HUES48 (cell line): ENCODE data around the gene GCNT2.
"Not testable (repeated sequence)": the region's sequence is repeated elsewhere in the genome, so short reads cannot be mapped to it uniquely, and the experiment has no call there.

Experiments
- H3K27ac ChIP-seq: one replicate; pipeline ENCODE4 v1.7.0; 2013; ENCODE audit warnings: low read depth, low read length, inconsistent platforms
- H3K27me3 ChIP-seq: 2 replicates; pipeline ENCODE4 v1.6.1; 2013; ENCODE audit warnings: mild to moderate bottlenecking, low read length; ENCODE audit not compliant: control insufficient read depth, insufficient read depth
- H3K36me3 ChIP-seq: 2 replicates; pipeline ENCODE4 v1.6.1; 2013; ENCODE audit warnings: low read length; ENCODE audit not compliant: control insufficient read depth, insufficient read depth
- H3K4me1 ChIP-seq: 2 replicates; pipeline ENCODE4 v1.6.1; 2013; ENCODE audit warnings: mild to moderate bottlenecking, low read length; ENCODE audit not compliant: control insufficient read depth, insufficient read depth
- H3K4me3 ChIP-seq: 2 replicates; pipeline ENCODE4 v1.5.1; 2013; ENCODE audit warnings: mild to moderate bottlenecking, low read depth, low read length
- H3K9ac ChIP-seq: 2 replicates; pipeline ENCODE4 v1.6.1; 2013; ENCODE audit warnings: mild to moderate bottlenecking, low read depth, low read length, moderate library complexity
- H3K9me3 ChIP-seq: 2 replicates; pipeline ENCODE4 v1.6.1; 2013; ENCODE audit warnings: low read length; ENCODE audit not compliant: control insufficient read depth, insufficient read depth

Gene GCNT2

DNA sequence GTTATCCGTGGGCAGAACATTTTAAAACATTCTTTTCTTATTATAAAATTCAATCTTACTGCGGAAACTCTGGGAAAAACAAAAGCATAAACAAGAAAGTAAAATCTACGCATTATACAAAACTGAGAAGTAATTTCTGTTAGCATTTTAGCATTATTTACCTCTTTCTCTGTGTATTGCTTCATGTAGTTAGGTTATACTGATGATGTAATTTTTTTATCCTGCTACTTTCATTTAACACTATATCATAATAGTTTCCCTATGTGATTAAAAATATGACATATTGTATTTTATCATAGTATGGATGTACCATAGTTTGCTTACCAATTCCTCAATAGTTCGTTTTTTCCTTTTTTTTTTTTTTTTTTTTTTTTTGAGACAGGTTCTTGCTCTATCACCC is 4.2 kb upstream of the GCNT2 start:
- H3K9ac ChIP-seq = no peak overlapping the region
- no peak overlapping the region for H3K4me3 ChIP-seq
- H3K4me1 ChIP-seq = peaks cover 28% of the 10 kb centered on the region
- no peaks in the 10 kb centered on the region for H3K9me3 ChIP-seq
- no peak overlapping the region for H3K27ac ChIP-seq
- no peaks in the 10 kb centered on the region for H3K36me3 ChIP-seq
- H3K27me3 ChIP-seq = no peaks in the 10 kb centered on the region

DNA sequence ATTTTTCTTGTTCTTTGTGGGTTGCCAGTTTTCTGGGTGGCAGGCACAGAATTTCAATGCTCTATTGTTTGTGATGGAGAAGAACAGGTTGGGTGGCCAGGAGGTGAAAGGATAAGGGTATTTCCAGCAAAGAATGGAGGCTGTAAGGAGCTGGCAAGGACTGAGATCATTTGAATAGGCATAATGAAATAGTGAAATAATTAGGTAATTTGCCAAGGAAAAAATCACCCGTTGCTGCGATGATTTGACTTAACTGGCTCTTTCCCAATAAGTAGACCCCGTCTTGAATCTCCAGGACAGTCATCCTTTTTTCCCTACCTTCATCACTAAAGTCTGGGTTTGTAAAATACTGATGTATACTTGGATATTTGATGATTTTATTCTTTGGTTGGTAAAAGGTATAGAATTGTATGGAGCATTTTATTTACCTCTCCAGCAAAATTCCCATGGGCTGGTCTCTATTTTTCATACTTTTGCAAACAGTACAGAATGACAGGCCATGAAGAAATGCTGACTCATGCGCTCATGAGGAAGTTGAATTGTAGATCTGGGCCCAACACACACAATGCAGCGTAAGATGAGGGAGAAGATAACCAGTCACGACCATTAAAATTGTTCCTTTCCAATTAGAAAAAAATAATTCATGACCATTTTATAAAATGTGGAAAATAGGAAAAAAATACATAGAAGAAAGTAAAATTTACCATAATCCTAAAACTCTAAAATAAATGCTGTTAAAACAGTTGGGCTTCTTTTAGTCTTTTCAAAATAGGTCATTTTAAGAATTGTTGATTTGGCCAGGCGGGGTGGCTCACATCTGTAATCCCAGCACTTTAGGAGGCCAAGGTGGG is 2.4 kb upstream of the GCNT2 start:
- peak overlapping the region; percentile 30; the same call in 1 of the 2 replicates for H3K9ac ChIP-seq
- peak overlapping the region; percentile 78 for H3K27ac ChIP-seq

GRCh38 chr6:10519408-10519697 is 1.8 kb upstream of the GCNT2 start:
- H3K4me1 ChIP-seq = peaks cover 43% of the 10 kb centered on the region
- peak overlapping the region; percentile 78 for H3K27ac ChIP-seq
- not testable (repeated sequence) for H3K9ac ChIP-seq, H3K27me3 ChIP-seq, H3K36me3 ChIP-seq, H3K9me3 ChIP-seq, H3K4me3 ChIP-seq

More for the DNA sequence above, 2.4 kb upstream of the GCNT2 start:
- Histone ChIP-seq H3K9me3 (no peaks in the 10 kb centered on the region), H3K36me3 (no peaks in the 10 kb centered on the region), H3K27me3 (no peaks in the 10 kb centered on the region), H3K4me1 (peaks cover 43% of the 10 kb centered on the region), H3K4me3 (no peak overlapping the region)

DNA sequence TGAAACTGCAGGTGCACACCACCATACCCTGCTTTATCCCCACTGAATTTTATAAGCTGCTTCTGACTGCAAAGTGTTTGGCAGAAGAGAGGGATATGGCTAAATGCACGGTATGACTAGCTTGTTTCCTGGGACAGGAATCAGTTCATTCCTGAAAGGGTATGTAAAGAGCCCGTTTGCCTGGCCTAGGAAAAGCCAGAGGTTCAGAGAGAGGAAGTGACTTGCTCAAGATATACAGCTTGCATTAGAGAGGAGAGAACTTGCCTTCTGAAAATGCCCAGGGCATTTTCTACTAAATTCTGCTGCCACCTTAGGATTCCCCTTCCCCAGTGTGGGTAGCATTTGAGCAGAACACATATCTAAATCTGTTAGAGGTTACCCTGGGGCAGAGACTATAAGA is 683 bp upstream of the GCNT2 start:
- Histone ChIP-seq H3K4me3 (peak overlapping the region; percentile 46), H3K27ac (peak overlapping the region; percentile 91)

DNA sequence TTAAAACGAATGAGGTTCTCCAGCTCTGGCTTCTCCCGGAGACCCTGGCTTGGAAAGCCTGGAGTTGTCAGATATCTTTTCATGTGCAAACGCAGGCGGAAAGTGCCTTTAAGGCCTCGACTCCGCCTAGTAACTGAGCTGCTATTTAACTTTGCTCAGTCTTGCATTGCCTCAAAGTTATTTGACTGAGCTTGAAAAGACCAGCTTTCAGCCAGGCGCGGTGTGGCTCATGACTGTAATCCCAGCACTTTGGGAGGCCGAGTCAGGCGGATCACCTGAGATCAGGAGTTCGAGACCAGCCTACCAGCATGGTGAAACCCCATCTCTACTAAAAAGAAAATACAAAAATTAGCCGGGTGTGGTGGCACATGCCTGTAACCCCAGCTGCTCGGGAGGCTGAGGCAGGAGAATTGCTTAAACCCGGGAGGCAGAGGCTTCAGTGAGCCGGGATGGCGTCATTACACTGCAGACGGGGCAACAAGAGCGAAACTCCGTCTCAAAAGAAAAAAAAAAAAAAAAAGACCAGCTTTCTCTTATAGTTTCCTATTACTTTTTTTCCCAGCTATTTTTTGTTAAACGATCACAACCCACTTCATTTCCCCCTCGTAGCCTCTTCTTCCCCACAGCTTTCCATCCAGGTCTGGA is 1.9 kb downstream of the GCNT2 start:
- H3K9me3 ChIP-seq = no peaks in the 10 kb centered on the region
- no peaks in the 10 kb centered on the region for H3K36me3 ChIP-seq
- H3K4me3 ChIP-seq = 0 out of 2 replicates have a peak overlapping the region, but pooled peaks have one; percentile 14
- peaks cover 45% of the 10 kb centered on the region for H3K4me1 ChIP-seq
- H3K27ac ChIP-seq = peak overlapping the region; percentile 62
- H3K27me3 ChIP-seq = no peaks in the 10 kb centered on the region
- no peak overlapping the region for H3K9ac ChIP-seq

More for the DNA sequence above, 683 bp upstream of the GCNT2 start:
- Histone ChIP-seq H3K27me3 (no peaks in the 10 kb centered on the region), H3K9ac (0 out of 2 replicates have a peak overlapping the region, but pooled peaks have one; percentile 43), H3K9me3 (no peaks in the 10 kb centered on the region), H3K4me1 (peaks cover 43% of the 10 kb centered on the region), H3K36me3 (no peaks in the 10 kb centered on the region)

GRCh38 chr6:10526156-10526555 is 5.0 kb downstream of the GCNT2 start:
- Histone ChIP-seq H3K27me3 (no peaks in the 10 kb centered on the region), H3K27ac (no peak overlapping the region), H3K36me3 (no peaks in the 10 kb centered on the region), H3K9me3 (no peaks in the 10 kb centered on the region), H3K9ac (no peak overlapping the region), H3K4me3 (no peak overlapping the region), H3K4me1 (peaks cover 33% of the 10 kb centered on the region)

- Histone ChIP-seq H3K9me3 (no peaks in the 10 kb centered on the region), H3K9ac (0 out of 2 replicates have a peak overlapping the region, but pooled peaks have one; percentile 13), H3K4me1 (peaks cover 11% of the 10 kb centered on the region), H3K4me3 (no peak overlapping the region), H3K27ac (peak overlapping the region; percentile 33), H3K36me3 (no peaks in the 10 kb centered on the region), H3K27me3 (no peaks in the 10 kb centered on the region)
Observed at GRCh38 chr6:10528158-10528981, 7.2 kb downstream of the GCNT2 start.

DNA sequence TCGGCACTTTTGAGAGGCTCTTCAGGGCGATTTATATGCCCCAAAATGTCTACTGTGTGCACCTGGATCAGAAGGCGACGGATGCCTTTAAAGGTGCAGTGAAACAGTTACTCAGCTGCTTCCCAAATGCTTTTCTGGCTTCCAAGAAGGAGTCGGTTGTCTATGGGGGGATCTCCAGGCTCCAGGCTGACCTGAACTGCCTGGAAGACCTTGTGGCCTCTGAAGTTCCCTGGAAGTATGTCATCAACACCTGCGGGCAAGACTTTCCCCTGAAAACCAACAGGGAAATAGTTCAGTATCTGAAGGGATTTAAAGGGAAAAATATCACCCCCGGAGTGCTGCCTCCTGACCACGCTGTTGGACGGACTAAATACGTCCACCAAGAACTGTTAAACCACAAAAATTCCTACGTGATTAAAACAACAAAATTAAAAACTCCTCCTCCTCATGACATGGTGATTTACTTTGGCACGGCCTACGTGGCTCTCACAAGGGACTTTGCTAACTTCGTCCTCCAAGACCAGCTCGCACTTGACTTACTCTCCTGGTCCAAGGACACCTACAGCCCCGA is 8.2 kb downstream of the GCNT2 start:
- Histone ChIP-seq H3K9ac (no peak overlapping the region), H3K36me3 (no peaks in the 10 kb centered on the region), H3K9me3 (no peaks in the 10 kb centered on the region), H3K27ac (no peak overlapping the region), H3K4me3 (no peak overlapping the region), H3K27me3 (no peaks in the 10 kb centered on the region), H3K4me1 (peaks cover 9% of the 10 kb centered on the region)

DNA sequence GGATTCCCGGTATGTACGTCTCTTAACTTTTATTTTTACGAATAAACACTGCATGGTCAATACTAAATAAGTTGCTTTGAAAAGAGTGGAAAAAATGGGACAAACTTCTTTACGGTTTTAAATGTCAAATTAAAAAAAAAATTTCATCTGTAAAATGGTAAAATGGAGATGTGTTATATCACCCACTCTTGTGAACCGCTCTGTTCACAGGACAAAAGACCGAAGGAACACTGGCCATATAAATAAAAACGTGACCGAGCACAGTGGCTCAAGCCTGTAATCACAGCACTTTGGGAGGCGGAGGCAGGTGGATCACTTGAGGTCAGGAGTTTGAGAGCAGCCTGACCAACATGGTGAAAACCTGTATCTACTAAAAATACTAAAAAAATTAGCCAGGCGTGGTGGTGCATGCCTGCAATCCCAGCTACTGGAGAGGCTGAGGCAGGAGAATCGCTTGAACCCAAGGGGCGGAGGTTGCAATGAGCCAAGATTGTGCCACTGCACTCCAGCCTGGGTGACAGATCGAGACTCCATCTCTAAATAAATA is 8.8 kb downstream of the GCNT2 start:
- not testable (repeated sequence) for H3K9me3 ChIP-seq, H3K27me3 ChIP-seq, H3K27ac ChIP-seq, H3K4me3 ChIP-seq, H3K9ac ChIP-seq, H3K4me1 ChIP-seq, H3K36me3 ChIP-seq

GRCh38 chr6:10531503-10531902 is 10.4 kb downstream of the GCNT2 start:
- H3K4me3 ChIP-seq = no peak overlapping the region
- peaks cover 16% of the 10 kb centered on the region for H3K4me1 ChIP-seq
- H3K36me3 ChIP-seq = no peaks in the 10 kb centered on the region
- H3K9me3 ChIP-seq = no peaks in the 10 kb centered on the region
- H3K27ac ChIP-seq = no peak overlapping the region
- H3K27me3 ChIP-seq = no peaks in the 10 kb centered on the region
- H3K9ac ChIP-seq = no peak overlapping the region
